Measurements from ENCODE around the gene CLEC3A.
"Not testable (repeated sequence)": the region's sequence is repeated elsewhere in the genome, so short reads cannot be mapped to it uniquely, and the experiment has no call there.

Gene CLEC3A

GRCh38 chr16:78034530-78034929 lies 12.2 kb downstream of the CLEC3A start:
- DNase-seq = peak; percentile 43

- DNase-seq = no peak
Observed at GRCh38 chr16:78035012-78035411, 12.7 kb downstream of the CLEC3A start.

GRCh38 chr16:78040396-78040795 lies 18.0 kb downstream of the CLEC3A start:
- no peak for DNase-seq

GRCh38 chr16:78045865-78046581 lies 23.7 kb downstream of the CLEC3A start:
- DNase-seq = peak; percentile 27

GRCh38 chr16:78048319-78048718 lies 26.0 kb downstream of the CLEC3A start:
- DNase-seq = no peak

- DNase-seq = no peak
Observed at GRCh38 chr16:78050734-78051400, 28.5 kb downstream of the CLEC3A start.

- DNase-seq = no peak
Observed at GRCh38 chr16:78057803-78058564, 35.6 kb downstream of the CLEC3A start.

GRCh38 chr16:78059806-78060205 lies 37.5 kb downstream of the CLEC3A start:
- not testable (repeated sequence) for DNase-seq

- no peak for DNase-seq
Observed at GRCh38 chr16:78060295-78060694, 37.9 kb downstream of the CLEC3A start.

GRCh38 chr16:78060809-78061208 lies 38.5 kb downstream of the CLEC3A start:
- DNase-seq = no peak

- no peak for DNase-seq
Observed at GRCh38 chr16:78065319-78065718, 43.0 kb downstream of the CLEC3A start.

- DNase-seq = no peak
Observed at GRCh38 chr16:78069913-78070312, 47.6 kb downstream of the CLEC3A start.

GRCh38 chr16:78072275-78072674 lies 49.9 kb downstream of the CLEC3A start:
- no peak for DNase-seq

- no peak for DNase-seq
Observed at GRCh38 chr16:78075800-78076199, 53.5 kb downstream of the CLEC3A start.

- no peak for DNase-seq
Observed at GRCh38 chr16:78081341-78081740, 59.0 kb downstream of the CLEC3A start.
